NCI-H2227 (cell line): Measurements from ENCODE around the gene DDX47.

Source experiments
- DNase-seq: peaks from one replicate; lab custom pipeline; 2025; ENCODE audit not compliant: unreplicated experiment; lab: John Stamatoyannopoulos, UW

The DDX47 gene

DNA sequence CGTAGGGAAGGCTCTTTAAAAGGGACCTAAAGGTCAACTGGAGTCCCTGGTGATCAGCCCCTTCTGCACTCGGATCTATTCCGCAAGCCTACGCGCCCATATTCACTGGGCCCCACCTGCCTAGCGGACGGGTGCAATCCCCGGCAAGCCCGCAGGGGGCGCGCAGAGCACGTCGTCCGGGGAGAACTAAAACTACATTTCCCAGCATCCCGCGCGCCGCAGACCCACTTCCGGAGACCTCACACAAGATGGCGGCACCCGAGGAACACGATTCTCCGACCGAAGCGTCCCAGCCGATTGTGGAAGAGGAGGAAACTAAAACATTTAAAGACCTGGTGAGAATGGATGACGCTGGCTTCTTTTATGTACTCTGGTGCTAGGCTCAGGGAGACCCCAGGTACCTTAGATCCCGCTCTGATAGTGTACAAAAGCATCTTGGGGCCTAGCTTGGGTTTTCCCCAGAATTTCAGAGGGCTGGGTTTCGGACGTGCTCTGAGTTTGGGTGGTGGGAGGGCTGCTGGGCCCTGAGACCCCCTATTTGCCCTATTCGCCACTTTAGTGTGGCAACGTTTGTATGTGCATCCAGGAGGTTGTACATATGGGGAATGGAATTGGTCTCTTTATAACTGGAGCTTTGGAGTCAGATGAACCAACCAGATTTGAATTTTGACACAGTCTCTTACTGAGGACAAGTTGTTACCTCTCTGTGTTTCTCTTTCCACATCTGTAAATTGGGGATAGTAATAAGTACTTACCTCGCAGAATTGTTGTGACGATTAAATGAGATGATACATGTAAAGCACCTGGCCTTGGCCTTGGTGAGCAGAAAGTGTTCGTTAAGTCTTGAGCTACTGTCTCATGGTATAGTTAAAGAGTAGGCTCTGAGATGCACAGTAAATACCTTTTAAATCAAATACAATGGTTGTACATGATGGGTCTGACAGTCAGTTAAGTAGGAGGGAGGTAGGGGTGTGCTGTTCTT is at the start of gene DDX47:
Gene DDX47 (plus strand): TSS at position 227 of the 982 bp plus-strand sequence. CDS start 22 bp downstream, at position 249.
- DNase-seq: peak; percentile 92

DNA sequence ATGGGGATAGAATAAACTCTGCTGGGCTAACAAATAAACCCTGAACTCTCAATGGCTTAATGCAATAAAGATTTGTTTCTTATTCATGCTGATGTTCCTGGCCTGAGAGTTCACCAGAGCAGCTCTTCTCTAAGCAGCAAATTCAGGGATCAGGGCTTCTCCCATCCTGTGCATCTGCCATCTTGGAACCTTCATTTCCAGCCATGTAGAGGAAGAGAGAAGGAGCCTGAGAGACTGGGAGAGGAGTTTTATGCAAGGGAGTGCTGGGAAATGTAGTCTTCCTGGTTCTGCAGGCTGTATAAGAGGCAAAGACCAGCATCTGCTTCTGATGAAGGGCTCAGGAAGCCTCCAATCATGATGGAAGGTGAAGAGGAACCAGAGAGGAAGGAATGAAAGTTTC is 48.3 kb upstream of the DDX47 start:
- no peak for DNase-seq

DNA sequence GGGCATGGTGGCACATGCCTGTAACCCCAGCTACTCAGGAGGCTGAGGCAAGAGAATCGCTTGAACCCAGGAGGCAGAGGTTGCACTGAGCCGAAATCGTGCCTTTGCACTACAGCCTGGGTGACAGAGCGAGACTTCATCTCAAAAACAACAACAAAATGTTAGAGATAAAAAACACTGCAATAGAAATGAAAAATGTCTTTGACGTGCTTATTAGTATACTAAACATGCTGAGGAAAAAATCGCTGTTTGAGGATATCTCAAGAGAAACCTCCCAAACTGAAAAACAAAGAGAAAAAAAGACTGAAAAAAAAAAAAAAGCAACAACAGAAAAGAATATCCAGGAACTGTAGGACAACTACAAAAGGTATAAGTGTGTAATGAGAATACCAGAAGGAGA is 42.9 kb upstream of the DDX47 start:
- no peak for DNase-seq

DNA sequence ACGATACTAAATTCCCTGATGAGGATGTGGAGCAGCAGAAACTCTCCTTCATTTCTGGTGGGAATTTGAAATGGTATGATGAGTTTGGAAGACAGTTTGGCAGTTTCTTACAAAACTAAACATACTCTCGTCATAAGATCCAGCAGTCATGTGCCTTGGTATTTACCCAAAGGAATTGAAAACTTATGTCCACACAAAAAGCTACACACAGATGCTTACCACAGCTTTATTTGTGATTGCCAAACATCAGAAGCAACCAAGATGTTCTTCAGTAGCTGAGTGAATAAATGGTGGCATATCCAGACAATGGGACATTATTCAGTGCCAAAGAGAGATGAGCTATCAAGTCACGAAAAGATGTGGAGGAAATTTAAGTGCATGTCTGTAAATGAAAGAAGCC is 38.4 kb upstream of the DDX47 start:
- no peak for DNase-seq

DNA sequence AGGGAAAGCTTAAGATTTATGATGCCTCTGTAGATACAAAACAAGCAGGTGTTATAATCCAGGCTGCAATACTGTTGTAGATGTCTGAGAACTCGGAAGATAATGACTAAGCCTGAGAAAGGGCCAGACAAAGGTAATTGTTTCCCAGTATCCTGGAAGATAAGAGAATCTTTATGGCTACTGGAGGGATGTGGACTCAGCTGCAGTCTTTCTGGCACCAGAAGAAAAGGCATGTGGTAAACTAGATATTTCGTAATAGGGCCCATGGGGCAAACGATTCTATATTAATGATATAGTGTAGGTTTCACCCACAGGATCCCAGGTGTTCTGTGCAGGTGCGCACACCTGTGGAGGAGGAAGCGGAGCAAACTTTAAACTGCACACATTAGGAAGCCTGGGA is 36.9 kb upstream of the DDX47 start:
- DNase-seq: peak; percentile 10

DNA sequence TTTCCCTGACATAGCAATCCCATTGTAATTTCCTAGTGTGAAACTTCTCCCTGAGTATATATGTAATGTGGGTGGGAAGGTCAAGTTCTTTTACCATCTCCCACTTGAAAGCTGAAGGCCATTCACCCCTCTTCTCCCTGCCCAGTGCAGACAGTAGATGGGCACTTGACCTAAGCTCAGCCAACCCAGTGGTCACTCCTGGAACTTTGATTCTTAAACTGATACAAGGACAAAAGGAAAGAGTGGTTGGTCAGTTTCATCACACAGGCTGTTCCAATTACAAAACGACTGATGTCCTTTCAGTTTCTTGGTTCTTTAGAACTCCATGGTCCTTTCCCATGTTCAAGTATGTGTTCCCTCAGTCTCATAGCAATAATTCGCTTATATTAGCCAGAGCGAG is 36.1 kb upstream of the DDX47 start:
- no peak for DNase-seq

DNA sequence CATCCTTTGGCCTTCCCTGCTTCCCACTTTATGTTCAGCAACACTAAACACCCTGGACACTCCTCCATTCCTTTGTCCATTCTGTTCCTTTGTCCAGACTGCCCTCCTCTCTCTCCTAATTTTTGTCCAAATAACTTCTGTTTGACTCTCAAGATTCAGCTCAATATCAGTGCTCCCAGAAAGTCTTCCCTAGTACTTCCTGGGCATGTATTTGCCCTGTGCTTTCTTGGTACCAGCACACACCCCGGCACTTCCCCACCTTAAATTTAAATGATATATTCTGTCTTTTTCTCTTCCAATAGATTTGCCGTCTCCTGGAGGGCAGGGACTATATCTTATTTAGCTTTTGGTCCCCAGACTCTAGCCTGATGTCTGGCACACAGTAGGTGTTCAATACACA is 34.1 kb upstream of the DDX47 start:
- no peak for DNase-seq

DNA sequence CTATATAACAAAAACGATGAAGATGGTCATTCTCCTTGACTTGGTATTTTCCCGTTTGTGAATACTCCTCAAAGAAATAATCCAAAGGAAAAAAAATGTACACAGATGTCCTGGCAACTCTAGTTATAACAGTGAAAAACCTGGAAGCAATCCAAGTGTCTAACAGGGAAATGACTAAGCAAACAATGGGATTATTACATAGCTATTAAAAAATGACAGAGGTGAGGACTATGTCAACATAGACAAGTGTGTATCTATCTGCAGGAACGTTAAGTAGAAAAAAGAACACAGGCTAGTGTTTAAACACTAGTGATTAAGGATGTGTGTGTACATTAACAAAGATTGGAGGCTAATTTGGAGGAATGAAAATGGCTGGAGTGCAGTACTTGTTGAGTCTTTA is 33.6 kb upstream of the DDX47 start:
- DNase-seq: peak; percentile 72

DNA sequence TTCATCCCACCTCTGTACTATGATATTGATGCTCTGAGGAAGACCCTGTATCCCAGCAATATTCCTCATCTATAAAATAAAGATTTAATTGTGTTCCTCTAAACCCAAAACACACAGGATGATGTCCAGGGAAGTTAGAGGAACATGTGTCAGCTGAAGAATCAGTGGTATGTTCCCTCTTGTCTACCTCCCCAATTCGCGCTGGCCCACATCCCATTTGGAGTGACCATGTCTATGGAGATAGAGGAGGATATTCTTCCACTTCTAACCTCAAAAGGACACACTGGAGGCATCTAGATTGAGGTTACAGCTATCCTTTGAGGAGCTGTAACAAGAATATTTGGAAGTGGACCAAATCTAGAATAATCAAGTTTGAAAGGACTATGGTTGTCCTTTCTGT is 29.0 kb upstream of the DDX47 start:
- DNase-seq: no peak

DNA sequence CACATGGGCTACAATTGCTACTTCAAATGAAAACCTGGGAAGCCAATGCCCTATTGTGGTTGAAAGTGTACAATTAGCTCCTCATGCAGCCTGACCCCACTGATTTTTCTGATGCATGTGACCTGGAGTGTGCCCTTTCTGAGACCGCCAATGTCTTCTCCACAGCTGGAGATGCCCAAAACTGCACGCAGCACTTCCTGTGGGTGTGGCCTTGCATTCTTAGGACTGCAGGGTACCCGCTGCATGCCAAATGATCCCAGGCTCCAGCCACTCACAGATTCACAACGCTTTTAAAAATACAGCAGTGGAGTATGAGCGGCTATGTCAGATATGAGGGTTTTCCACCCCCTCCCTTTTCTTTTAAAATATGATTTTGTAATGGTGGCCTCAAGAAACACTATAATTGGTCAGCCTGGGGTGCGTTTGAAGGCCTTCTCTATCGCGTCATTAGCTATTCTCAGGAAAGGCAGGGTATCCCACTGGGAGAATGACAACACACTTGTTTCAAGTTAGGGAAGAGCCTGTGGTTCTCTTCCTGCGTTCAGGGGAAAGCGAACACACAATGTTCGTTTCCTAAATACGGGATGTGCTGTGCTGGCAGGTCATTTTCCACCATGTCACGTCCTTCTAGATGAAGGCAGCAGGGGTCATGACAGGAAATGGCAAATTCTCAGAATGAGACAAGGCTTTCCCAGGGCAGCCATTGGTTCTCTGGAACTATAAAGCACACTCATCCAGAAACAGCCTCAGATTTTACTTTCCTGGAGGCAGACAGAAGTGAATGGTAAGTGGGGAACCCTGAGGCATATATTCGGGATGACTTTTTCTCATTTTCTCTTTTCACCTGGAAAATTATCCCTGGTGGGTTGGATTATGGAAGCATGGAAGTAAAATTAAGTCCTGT is 28.0 kb upstream of the DDX47 start, which contains the start of gene APOLD1:
Gene APOLD1 (plus strand): TSS at position 749 of the 904 bp plus-strand sequence. CDS start 33 bp downstream, at position 782.
- peak; percentile 64 for DNase-seq

DNA sequence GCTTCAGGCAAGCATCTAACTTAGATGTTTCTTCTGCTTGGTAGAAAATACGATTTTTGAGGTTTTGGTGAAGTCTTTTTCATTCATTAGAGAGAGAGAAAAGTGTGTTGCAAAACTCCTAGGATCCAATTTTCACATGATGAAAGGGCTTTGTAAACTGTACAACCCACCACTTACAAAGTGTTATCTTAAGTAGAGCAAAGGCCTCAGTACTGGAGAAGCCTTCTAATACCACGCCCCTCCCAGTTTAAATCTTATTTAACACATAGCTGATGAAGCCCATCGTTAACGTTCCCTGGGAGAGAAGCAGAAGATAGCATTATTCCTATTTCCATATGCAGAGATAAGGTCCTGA is 26.8 kb upstream of the DDX47 start:
- no peak for DNase-seq

DNA sequence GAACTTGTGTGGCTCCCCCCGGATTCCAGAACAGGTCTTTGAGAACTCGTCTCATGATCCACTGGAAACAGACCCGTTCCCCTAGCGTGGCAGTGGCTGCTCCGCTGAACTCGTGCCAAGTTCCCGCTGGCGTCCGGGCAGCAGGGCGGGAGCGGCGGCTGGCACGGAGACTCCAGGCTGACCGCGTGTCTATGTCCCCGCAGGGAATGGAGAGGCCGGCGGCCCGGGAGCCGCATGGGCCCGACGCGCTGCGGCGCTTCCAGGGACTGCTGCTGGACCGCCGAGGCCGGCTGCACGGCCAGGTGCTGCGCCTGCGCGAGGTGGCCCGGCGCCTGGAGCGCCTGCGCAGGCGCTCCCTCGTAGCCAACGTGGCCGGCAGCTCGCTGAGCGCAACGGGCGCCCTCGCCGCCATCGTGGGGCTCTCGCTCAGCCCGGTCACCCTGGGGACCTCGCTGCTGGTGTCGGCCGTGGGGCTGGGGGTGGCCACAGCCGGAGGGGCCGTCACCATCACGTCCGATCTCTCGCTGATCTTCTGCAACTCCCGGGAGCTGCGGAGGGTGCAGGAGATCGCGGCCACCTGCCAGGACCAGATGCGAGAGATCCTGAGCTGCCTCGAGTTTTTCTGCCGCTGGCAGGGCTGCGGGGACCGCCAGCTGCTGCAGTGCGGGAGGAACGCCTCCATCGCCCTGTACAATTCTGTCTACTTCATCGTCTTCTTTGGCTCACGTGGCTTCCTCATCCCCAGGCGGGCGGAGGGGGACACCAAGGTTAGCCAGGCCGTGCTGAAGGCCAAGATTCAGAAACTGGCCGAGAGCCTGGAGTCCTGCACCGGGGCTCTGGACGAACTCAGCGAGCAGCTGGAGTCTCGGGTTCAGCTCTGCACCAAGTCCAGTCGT is 26.2 kb upstream of the DDX47 start:
- DNase-seq: peak; percentile 83

DNA sequence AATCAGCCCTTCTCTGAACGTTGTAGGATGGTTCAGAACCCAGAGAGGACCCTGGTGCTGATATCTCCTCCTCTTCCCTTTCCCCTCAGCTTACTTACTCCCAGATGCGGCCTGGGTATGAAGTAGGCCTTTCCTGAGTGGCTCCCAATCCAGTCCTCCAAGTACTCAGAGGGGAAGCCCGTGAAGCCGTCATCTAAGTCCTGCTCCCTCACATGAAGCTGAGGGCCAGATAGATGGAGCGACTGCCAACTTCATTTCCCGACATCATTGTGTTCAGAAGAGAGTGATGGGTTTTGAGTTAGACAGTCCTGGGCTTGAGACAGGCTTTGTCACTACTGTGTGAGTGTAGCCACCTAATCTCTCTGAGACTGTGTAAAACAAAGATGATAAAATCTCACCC is 25.0 kb upstream of the DDX47 start:
- no peak for DNase-seq

DNA sequence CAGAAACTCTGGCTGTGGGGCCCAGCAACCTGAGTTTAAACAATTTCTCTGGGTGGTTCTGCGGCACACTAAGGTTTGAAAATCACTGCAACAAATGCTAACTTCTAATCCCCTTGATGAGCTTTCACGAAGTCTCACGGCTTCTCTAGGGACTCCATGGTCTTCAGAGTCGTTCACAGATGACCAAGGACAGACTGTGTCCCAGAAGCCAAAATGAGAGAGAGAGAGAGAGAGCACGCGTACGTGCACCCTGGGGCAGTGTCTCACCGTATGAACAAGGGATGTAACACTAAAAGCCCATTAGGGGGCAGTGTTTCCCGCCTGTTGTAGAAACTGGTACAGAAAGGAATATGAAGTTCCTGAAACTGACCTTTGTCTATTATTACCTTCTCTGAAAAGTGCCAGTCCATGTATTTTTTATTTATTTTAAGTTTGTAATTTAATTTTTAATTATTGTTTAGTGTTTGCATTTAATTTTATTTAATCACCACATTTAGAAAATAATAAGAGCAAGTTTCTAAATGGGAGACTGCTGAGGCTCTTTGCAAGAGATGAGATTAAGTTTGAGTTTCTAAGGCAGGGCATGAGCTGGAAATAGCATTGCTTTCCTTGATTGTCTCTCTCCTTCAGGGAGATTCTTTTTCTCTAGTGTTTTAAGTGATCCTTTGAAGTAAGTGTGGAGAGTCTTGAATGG is 24.3 kb upstream of the DDX47 start:
- DNase-seq: peak; percentile 65

DNA sequence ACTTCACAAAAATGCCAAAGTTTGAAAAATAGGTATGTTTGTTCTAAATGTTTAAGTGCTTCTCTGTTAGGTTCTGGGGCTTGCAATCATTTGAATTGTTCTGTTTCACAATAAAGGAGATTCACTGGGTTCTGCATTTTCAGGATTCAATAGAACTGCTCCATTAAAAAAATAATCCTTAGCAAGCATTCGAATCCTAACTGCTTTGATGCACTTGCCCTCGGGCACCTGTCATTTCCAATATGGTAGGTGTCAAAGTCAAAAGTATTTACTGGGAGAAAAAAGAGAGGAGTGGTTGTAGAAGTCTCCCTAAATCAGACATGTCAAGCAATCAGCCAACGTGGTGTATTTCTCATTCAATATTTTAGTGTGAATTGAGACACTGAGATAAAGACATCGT is 22.2 kb upstream of the DDX47 start:
- DNase-seq: no peak

DNA sequence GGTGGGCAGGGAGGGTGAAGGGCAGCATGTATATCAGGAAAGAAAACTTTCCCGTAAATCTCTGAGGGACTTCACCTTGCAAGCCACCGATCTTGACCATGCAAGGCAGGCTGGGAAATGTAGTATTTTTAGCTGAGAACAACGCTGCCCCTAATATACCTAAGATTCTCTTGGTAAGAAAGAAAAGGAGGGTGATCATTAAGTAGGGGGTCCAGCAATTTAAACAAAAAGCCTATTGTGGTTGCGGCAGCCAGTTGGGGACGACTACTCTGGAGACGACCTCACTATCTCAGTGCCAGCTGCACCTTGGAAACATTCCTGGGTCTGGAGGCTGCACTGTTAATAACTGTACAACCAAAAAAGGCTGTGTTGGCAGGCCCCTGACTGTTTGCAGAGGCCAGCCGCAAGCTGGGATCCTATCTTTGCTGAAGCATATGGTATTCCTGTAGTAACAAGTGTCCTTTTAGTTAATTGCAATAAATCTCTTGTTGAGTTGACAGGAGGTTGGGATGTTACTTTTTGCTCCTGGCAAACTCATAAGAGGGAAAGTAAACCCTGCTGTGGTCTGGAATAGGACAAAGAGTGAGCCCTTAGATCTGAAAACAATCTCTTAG is 21.3 kb upstream of the DDX47 start:
- DNase-seq: peak; percentile 52

DNA sequence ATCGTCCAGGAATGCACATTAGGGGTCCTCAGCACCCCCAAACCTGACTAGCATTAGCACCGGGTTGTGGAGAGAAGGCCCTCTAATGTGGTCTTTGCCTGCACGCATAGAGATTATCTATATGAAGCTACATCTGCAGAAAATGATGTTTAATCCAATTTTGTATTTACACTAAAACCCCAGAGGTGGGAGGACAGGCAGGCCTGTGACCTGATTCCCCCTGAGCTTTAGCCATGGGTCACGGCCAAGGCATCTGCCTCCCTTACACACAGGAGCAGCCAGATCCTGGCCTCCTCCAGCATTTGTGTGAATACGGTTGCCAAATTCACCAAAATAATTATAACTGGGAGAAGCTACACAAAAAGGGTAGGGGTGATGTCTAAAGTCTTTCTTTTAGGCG is 20.7 kb upstream of the DDX47 start:
- DNase-seq: no peak

DNA sequence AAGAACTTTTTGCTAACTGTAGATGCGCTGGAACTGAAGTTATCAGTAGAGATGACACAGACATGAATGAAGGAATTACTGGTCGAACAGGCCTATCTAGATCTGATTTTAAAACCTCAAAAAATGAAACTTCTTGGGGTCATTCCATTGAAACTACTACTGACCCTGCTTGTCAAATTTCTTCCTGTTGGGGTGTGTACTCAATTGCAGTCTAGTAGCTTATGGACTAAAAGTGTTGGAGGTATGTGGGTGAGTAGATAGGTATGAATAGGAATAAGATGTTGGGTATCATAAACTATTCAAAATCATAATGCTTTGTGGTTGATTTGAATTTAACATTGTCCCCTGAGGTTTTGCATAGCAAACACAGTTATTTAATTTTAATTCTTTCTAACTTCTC is 18.5 kb upstream of the DDX47 start:
- no peak for DNase-seq

DNA sequence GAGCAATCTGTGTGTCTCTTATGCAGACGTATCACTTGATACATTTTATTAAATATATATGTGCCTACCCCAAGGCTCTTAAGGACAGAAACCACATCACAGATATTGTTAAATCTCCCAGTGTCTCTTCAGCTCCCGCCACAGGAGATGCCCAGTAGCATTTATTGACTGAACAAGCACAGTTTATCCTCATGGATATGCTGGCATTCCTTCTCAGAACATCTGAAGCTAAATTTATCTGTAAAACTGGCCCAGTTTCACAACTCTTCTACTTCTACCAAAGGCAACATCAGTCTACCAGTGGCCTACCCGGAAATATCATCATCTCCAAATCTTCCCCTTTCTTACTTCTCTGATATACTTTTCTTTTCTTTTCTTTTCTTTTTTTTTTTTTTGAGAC is 17.0 kb upstream of the DDX47 start:
- DNase-seq: no peak
